Measurements from ENCODE around the gene SULT2B1.
A peak's percentile ranks its signal among the peaks of the same experiment; 100 is the strongest.
"Not testable (repeated sequence)": the region's sequence is repeated elsewhere in the genome, so short reads cannot be mapped to it uniquely, and the experiment has no call there.

The SULT2B1 gene

GRCh38 chr19:48556825-48557224 is 4.9 kb downstream of the SULT2B1 start:
- DNase-seq (ENCODE audit: low read depth in 3 of 3, low spot score in 1 of 3), result no peak

- DNase-seq (ENCODE audit: low read depth in 3 of 3, low spot score in 1 of 3), result no peak
Observed at GRCh38 chr19:48558018-48558684, 6.2 kb downstream of the SULT2B1 start.

DNA sequence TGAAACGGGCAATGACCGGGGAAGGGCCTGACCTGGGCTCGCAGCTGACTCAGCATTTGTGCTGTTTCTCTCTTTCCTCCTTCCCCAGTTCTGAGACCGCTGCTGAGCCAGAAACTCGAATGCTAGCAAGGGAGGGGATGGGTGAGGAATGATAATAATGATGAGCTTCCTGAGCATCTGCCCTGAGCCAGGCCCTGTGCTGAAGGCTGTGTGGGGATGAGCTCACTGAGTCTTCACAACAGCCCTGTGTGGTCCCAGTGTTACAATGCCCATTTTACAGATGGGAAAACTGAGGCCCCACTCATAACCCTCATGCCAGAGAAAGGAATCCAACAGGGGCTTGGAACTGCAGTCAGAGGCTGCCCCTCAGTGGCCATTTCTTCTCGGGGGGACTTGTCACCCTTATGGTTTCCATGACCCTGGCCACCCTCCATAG is 8.1 kb downstream of the SULT2B1 start:
- DNase-seq (ENCODE audit: low read depth in 3 of 3, low spot score in 1 of 3), result no peak

- DNase-seq (ENCODE audit: low read depth in 3 of 3, low spot score in 1 of 3), result no peak
Observed at GRCh38 chr19:48561412-48561811, 9.4 kb downstream of the SULT2B1 start.

DNA sequence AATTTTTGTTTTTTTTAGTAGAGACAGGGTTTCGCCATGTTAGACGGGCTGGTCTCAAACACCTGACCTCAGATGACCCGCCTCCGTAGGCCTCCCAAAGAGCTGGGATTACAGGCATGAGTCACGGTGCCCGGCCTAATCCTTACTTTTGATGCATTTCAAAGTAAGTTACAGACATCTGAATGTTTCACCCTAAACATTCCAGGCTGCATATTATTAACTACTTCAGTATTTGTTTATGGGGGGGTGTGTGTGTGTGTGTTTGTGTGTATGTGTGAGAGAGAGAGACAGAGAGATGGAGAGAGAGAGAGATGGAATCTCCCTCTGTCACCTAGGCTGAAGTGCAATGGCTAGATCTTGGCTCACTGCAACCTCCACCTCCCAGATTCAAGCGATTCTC is 13.1 kb downstream of the SULT2B1 start:
- no peak for DNase-seq (ENCODE audit: low read depth in 3 of 3, low spot score in 1 of 3)

DNA sequence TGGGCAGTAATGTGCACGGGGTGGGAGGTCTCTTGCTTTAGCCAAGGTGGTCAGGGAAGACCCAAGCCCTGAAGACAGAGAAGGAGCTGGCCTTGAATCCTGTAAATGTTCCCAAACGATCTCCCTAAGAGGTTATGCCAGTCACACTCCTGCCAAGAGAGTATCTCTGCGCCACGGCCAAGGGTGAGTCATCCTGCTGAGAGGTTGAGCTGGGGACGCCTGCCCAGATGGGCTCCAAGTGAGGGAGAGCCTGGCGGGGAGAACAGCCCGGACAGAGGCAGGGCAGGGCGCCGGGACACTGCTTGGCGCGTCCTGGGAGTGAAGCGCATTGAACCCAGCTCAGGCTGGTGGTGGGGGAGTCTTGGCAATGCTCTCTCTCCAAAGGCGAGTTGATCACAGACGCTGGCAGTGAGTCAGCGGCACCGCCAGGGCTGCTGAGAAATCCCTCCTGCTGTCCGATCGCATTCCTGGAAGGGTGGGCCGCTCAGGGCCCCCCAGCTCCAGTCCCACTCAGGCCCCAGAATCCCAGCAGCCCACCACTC is 16.4 kb downstream of the SULT2B1 start:
- no peak for DNase-seq (ENCODE audit: low read depth in 3 of 3, low spot score in 1 of 3)

GRCh38 chr19:48569814-48570213 is 17.8 kb downstream of the SULT2B1 start:
- no peak for DNase-seq (ENCODE audit: low read depth in 3 of 3, low spot score in 1 of 3)

DNA sequence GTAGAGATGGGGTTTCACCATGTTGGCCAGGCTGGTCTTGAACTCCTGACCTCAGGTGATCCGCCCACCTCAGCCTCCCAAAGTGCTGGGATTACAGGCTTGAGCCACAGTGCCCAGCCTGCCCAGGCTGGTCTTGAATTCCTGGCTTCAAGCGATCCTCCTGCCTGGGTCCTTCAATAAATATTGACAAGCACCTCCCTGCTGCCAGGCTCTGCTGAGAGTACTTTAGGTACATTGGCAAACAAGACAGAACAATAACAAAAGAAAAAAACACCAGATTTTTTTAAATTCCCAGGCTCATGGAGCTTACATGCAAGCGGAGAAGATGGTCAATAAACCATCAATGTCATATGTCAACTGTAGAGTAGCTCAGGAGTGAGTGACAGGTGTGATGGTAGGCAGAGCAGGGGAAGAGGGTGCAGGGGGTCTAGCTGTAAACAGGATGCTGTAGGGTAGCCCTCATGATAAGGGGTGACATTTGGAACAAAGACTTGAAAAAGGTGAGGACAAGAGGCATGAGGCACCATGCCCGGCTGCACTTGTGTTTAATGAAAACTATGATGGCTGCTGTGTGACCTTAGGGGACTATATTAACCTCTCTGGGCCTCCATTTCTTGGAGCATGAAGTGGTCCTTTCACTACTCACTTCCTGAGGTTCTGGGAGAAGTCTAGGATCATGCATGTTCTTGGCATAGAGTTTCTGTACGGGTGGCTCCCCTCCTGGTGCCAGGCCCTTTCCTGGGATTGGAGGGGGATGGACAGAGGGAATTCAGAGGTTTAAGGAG is 19.6 kb downstream of the SULT2B1 start:
- no peak for DNase-seq (ENCODE audit: low read depth in 3 of 3, low spot score in 1 of 3)

- no peak for DNase-seq (ENCODE audit: low read depth in 3 of 3, low spot score in 1 of 3)
Observed at GRCh38 chr19:48573163-48573505, 21.2 kb downstream of the SULT2B1 start.

DNA sequence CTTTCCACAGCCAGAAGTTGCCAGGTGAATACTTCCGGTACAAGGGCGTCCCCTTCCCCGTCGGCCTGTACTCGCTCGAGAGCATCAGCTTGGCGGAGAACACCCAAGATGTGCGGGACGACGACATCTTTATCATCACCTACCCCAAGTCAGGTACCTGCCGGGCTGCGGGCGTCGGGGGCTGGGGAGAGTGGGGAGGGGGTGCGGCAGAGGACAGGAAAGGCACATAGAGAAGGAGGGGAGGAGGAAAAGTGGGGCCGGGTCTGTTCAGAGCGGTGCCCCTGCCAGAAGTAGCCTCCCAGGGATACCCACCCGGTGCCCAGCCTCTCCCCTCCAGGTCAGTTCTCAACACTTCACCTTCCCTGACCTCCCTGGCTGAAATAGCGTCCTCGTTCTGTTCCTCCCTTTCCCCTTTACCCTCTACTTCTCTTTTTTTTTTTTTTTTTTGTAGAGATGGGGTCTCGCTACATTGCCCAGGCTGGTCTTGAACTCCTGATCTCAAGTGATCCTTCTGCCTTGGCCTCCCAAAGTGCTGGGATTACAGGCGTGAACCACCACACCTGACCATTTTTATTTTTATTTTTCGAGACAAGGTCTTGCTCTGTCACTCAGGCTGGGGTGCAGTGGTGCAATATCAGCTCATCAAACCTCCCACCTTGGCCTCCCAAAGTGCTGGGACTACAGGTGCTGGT is 24.1 kb downstream of the SULT2B1 start:
- no peak for DNase-seq (ENCODE audit: low read depth in 3 of 3, low spot score in 1 of 3)

DNA sequence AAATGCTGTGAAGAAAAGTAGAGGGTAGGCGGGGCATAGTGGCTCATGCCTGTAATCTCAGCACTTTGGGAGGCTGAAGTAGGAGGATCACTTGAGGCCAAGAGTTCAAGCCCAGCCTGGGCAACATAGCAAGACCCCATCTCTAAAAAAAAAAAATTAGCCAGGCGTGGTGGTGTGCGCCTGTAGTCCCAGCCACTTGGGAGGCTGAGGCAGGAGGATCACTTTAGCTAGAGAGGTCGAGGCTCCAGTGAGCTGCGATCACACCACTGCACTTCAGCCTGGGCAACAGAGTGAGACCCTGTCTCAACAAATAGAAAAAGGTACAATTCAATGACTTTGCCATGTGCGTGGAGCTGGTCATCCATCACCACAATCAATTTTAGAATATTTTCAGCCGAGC is 25.9 kb downstream of the SULT2B1 start:
- not testable (repeated sequence) for DNase-seq (ENCODE audit: low read depth in 3 of 3, low spot score in 1 of 3)

GRCh38 chr19:48578891-48579290 is 26.9 kb downstream of the SULT2B1 start:
- DNase-seq (ENCODE audit: low read depth in 3 of 3, low spot score in 1 of 3), result no peak

GRCh38 chr19:48582168-48582567 is 30.2 kb downstream of the SULT2B1 start:
- DNase-seq (ENCODE audit: low read depth in 3 of 3, low spot score in 1 of 3), result no peak

- no peak for DNase-seq (ENCODE audit: low read depth in 3 of 3, low spot score in 1 of 3)
Observed at GRCh38 chr19:48587387-48587786, 35.4 kb downstream of the SULT2B1 start.

DNA sequence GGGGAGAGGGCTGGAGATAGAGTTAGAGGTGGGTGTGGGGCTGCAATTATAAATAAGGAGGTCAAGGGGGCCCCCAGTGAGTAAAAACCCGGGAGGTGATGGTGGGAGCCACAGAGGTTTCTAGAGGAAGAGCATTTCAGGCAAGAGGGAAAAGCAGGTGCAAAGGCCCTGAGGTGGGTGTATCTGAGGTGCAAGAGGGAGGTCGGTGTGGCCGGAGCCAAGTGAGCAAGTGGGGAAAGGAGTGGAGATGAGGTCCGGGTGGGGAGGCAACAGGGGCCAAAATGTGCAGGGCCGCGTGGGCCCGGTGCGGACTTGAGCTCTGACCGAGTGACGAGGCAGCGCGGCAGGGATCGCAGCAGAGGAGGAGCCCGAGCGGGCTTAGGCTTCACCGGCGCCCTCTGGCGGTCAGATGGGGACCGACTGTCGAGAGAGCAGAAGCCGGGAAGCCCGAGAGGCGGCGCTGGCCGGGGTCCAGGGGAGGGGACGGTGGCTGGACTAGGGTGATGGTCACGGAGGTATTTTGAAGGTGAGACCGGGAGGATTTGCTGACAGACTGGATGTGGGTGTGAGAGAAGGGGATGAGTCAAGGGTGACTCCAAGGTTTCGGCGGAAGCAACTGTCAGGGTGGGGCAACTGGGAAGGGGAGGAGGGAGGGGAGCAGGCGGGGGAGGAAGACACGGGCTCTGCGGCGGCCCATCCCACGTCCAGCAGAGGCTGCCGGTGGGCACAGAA is 36.9 kb downstream of the SULT2B1 start:
- peak; percentile 54 to 80 (median 67) for DNase-seq (ENCODE audit: low read depth in 3 of 3, low spot score in 1 of 3)

- no peak for DNase-seq (ENCODE audit: low read depth in 3 of 3, low spot score in 1 of 3)
Observed at GRCh38 chr19:48591021-48591420, 39.0 kb downstream of the SULT2B1 start.

DNA sequence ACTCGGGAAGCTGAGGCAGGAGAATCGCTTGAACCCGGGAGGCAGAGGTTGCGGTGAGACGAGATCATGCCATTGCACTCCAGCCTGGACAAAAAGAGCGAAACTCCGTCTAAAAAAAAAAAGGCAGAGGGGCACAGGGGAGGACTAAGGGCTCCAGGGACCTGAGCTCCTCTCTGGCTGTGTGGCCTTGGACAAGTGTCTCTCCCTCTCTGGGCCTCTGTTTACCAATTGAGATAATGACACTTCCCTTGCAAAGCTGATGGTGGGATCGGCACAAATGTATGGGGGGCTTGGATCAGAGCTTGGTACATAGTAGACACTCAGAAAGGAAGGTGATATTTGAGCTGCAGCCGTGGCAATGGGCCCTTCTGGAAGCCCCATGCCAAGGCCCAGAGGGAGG is 43.2 kb downstream of the SULT2B1 start:
- DNase-seq (ENCODE audit: low read depth in 3 of 3, low spot score in 1 of 3), result no peak

GRCh38 chr19:48595833-48596232 is 43.9 kb downstream of the SULT2B1 start:
- DNase-seq (ENCODE audit: low read depth in 3 of 3, low spot score in 1 of 3), result no peak

- no peak for DNase-seq (ENCODE audit: low read depth in 3 of 3, low spot score in 1 of 3)
Observed at GRCh38 chr19:48596237-48596636, 44.3 kb downstream of the SULT2B1 start.

DNA sequence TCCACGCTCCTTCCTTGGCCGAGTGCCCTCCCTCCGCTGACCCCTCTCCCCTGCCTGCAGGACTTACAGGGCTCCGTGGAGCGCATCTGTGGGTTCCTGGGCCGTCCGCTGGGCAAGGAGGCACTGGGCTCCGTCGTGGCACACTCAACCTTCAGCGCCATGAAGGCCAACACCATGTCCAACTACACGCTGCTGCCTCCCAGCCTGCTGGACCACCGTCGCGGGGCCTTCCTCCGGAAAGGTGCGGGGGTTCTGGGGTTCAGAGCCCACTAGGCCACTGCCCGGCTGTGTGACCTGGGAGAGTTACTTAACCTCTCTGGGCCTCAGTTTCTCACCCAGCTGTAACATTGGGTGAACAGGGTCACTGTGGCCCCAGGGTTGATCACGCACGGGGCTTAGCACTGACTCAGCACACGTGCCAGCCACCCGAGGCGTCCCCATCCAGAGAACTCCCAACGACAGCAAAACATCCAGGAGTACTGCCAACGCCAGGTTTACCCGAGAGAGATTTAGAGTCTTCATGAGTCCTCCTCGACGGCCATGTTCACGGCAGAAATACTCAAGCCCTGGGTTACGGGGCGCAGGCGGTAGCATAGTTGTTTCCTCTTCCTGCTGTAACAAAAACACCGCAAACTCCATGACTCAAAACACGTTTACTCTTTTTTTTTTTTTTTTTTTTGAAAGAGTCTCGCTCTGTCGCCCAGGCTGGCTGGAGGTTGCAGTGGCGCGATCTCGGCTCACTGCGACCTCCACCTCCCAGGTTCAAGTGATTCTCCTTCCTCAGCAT is 44.9 kb downstream of the SULT2B1 start:
- DNase-seq (ENCODE audit: low read depth in 3 of 3, low spot score in 1 of 3), result no peak

All from stimulated activated CD4-positive, alpha-beta T cell treated with anti-CD3 and anti-CD28 coated beads, TNF-alpha, amount 100 ng/mL, for 1 hour (primary cell).